ENCODE measurements around the gene PAPSS2. TPM values are rescaled to one million over a fixed set of nuclear protein-coding genes. Genes with fewer than 3 reads are reported as not detected.
A peak's percentile ranks its signal among the peaks of the same experiment; 100 is the strongest.

Gene PAPSS2
- total and polyA plus RNA-seq, 11 donors, result 1.9 to 32.6 (median 5.8) TPM

- no peak overlapping the region for H3K4me3 ChIP-seq
- ATAC-seq (no peak), DNase-seq (no peak)
- H3K9me3 ChIP-seq, result no peaks in the 10 kb centered on the region
- no peak for TF ChIP-seq CTCF (IDR thresholded peaks at IDR 0.05)
- TF ChIP-seq POLR2A (IDR thresholded peaks at IDR 0.05), result no peak
- intact Hi-C loops (cut with DNase I), result no loop called here
- 86 to 96% (median 92%) methylated on average over 5 of the region's 5 CpGs for WGBS, 4 donors
- peaks cover 0 to 3% (median 0%) of the 10 kb centered on the region in 12 donors for H3K4me1 ChIP-seq
- H3K27me3 ChIP-seq, result no peaks in the 10 kb centered on the region
- no peak overlapping the region for H3K27ac ChIP-seq
- H3K36me3 ChIP-seq, result peaks cover 0 to 88% (median 41%) of the 10 kb centered on the region in 9 donors
Measured at GRCh38 chr10:87765666-87766376, 106.1 kb downstream of the PAPSS2 start.

- TF ChIP-seq CTCF (IDR thresholded peaks at IDR 0.05) (no peak), POLR2A (IDR thresholded peaks at IDR 0.05) (no peak)
- H3K9me3 ChIP-seq, result no peaks in the 10 kb centered on the region
- intact Hi-C loops (cut with DNase I), result no loop called here
- no peak overlapping the region for H3K27ac ChIP-seq
- H3K4me1 ChIP-seq, result no peaks in the 10 kb centered on the region
- no peak overlapping the region for H3K4me3 ChIP-seq
- 85 to 90% (median 87%) methylated on average over 5 of the region's 5 CpGs for WGBS, 4 donors
- DNase-seq (no peak), ATAC-seq (no peak)
- H3K36me3 ChIP-seq, result peaks cover 0 to 83% (median 41%) of the 10 kb centered on the region in 9 donors
- H3K27me3 ChIP-seq, result no peaks in the 10 kb centered on the region
Measured at GRCh38 chr10:87767253-87767652, 107.6 kb downstream of the PAPSS2 start.

- no peak overlapping the region for H3K27ac ChIP-seq
- ATAC-seq (peak in 1 of 4 donors; percentile 30), DNase-seq (no peak)
- H3K4me3 ChIP-seq, result no peak overlapping the region
- no peaks in the 10 kb centered on the region for H3K9me3 ChIP-seq
- peaks cover 0 to 12% (median 0%) of the 10 kb centered on the region in 12 donors for H3K4me1 ChIP-seq
- H3K27me3 ChIP-seq, result no peaks in the 10 kb centered on the region
- peaks cover 0 to 89% (median 32%) of the 10 kb centered on the region in 9 donors for H3K36me3 ChIP-seq
- 86 to 92% (median 90%) methylated on average over 2 of the region's 2 CpGs for WGBS, 4 donors
- intact Hi-C loops (cut with DNase I), result loop anchor here in 2 of 10 donors (1.0 to 10.0 kb wide), 3 partner anchors 116 to 240 kb away; partner anchors contain the start of gene PAPSS2 (in 1 of the 2)
- TF ChIP-seq CTCF (IDR thresholded peaks at IDR 0.05) (peak; percentile 42 to 67 (median 54)), POLR2A (IDR thresholded peaks at IDR 0.05) (no peak)
Measured at GRCh38 chr10:87771871-87772500, 112.3 kb downstream of the PAPSS2 start.

- TF ChIP-seq POLR2A (IDR thresholded peaks at IDR 0.05), result no peak
- no peak for TF ChIP-seq CTCF (IDR thresholded peaks at IDR 0.05)
- H3K27ac ChIP-seq, result peak overlapping the region in 1 of 12 donors; percentile 38
Measured at GRCh38 chr10:87775766-87776165, 116.1 kb downstream of the PAPSS2 start.

More at GRCh38 chr10:87775766-87776165, 116.1 kb downstream of the PAPSS2 start:
- 53 to 59% (median 55%) methylated on average over 4 of the region's 4 CpGs for WGBS, 4 donors
- ATAC-seq, result no peak
- peaks cover 0 to 12% (median 0%) of the 10 kb centered on the region in 12 donors for H3K4me1 ChIP-seq
- H3K27me3 ChIP-seq, result no peaks in the 10 kb centered on the region
- no peak for DNase-seq
- H3K4me3 ChIP-seq, result no peak overlapping the region
- no peaks in the 10 kb centered on the region for H3K9me3 ChIP-seq
- peaks cover 0 to 87% (median 18%) of the 10 kb centered on the region in 9 donors for H3K36me3 ChIP-seq
- intact Hi-C loops (cut with DNase I), result loop anchor here in 1 of 10 donors (10.0 kb wide), 1 partner anchor 121 kb away; the partner anchor contains the start of gene PAPSS2
